Keratinocyte (primary cell): ENCODE measurements around the gene ANO7. TPM values are rescaled to one million over a fixed set of nuclear protein-coding genes. Genes with fewer than 3 reads are reported as not detected.

Source experiments
- DNase-seq: peaks from one replicate; pipeline ENCODE4 v3.0.0-alpha.2; 2011; ENCODE audit warnings: low read depth, missing footprints, low spot score
- FAIRE-seq: peaks from 2 replicates; lab custom pipeline; 2011; peaks lifted over from hg19 to GRCh38; lab: Jason Lieb, UNC
- H2AFZ ChIP-seq: 2 replicates; pipeline ENCODE4 v1.6.0; 2012; ENCODE audit warnings: low read length, control low read depth, inconsistent platforms; ENCODE audit not compliant: control insufficient read depth
- H3K27ac ChIP-seq: 2 replicates; pipeline ENCODE4 v1.5.1; 2011; ENCODE audit warnings: low read length; ENCODE audit not compliant: control insufficient read depth, insufficient read depth
- H3K27me3 ChIP-seq: 3 replicates; pipeline ENCODE4 v1.6.0; 2011; ENCODE audit warnings: low read length; ENCODE audit not compliant: control insufficient read depth, insufficient read depth; ENCODE audit errors: extremely low read depth
- H3K36me3 ChIP-seq, 2 experiments: 2 replicates in 1 of 2; 3 replicates in 1 of 2; pipeline ENCODE4 v1.5.1; 2011; ENCODE audit warnings: low read length in 2 of 2, mild to moderate bottlenecking in 1 of 2; ENCODE audit not compliant: control insufficient read depth in 2 of 2, insufficient read depth in 2 of 2; ENCODE audit errors: extremely low read depth in 1 of 2
- H3K4me1 ChIP-seq: 3 replicates; pipeline ENCODE4 v1.5.1; 2011; ENCODE audit warnings: low read length; ENCODE audit not compliant: control insufficient read depth, insufficient read depth; ENCODE audit errors: extremely low read depth
- H3K4me2 ChIP-seq: 3 replicates; pipeline ENCODE4 v1.6.0; 2011; ENCODE audit warnings: low read depth, low read length; ENCODE audit not compliant: control insufficient read depth, insufficient read depth; ENCODE audit errors: extremely low read depth
- H3K4me3 ChIP-seq, 3 experiments: fragments of 200-600 bp in 1 of 3; sonication (generic) in 1 of 3; 2 replicates in 2 of 3; 3 replicates in 1 of 3; pipeline ENCODE4 v1.5.1; 2011 to 2016; ENCODE audit warnings: low read length in 3 of 3, mild to moderate bottlenecking in 3 of 3, control low read depth in 2 of 3, inconsistent platforms in 1 of 3, low read depth in 1 of 3, mixed read lengths in 1 of 3, mixed run types in 1 of 3, moderate library complexity in 1 of 3; ENCODE audit not compliant: control insufficient read depth in 2 of 3, insufficient read depth in 2 of 3; ENCODE audit errors: extremely low read depth in 1 of 3
- H3K79me2 ChIP-seq: 2 replicates; pipeline ENCODE4 v1.6.0; 2012; ENCODE audit warnings: low read length; ENCODE audit not compliant: control insufficient read depth, insufficient read depth
- H3K9ac ChIP-seq: 3 replicates; pipeline ENCODE4 v1.6.0; 2011; ENCODE audit warnings: low read length; ENCODE audit not compliant: control insufficient read depth, insufficient read depth; ENCODE audit errors: extremely low read depth
- H3K9me1 ChIP-seq: 3 replicates; pipeline ENCODE4 v1.6.0; 2011; ENCODE audit warnings: low read length; ENCODE audit not compliant: control insufficient read depth, insufficient read depth; ENCODE audit errors: extremely low read depth
- H3K9me3 ChIP-seq: 2 replicates; pipeline ENCODE4 v1.5.1; 2012; ENCODE audit warnings: low read depth, low read length; ENCODE audit not compliant: control insufficient read depth
- H4K20me1 ChIP-seq: 3 replicates; pipeline ENCODE4 v1.6.0; 2011; ENCODE audit warnings: low read length; ENCODE audit not compliant: control insufficient read depth, insufficient read depth; ENCODE audit errors: extremely low read depth
- CTCF ChIP-seq, 3 experiments: IDR thresholded peaks in 1 of 3; conservative IDR thresholded peaks in 1 of 3; optimal IDR thresholded peaks in 1 of 3; 2 replicates in 2 of 3; 3 replicates in 1 of 3; pipeline versions ENCODE3 to v1.5.1; 2011; ENCODE audit warnings: low read length in 3 of 3, mild to moderate bottlenecking in 3 of 3, moderate library complexity in 2 of 3, control low read depth in 1 of 3, inconsistent platforms in 1 of 3; ENCODE audit not compliant: insufficient read depth in 2 of 3; ENCODE audit errors: extremely low read depth in 1 of 3
- EZH2 ChIP-seq: IDR thresholded peaks from one replicate; pipeline ENCODE4 v1.6.1; 2012; ENCODE audit warnings: inconsistent platforms, mild to moderate bottlenecking, low read length, moderate library complexity
- dilution Hi-C: fragments of 300-500 bp; cut with MboI; formaldehyde crosslinking; loops from one replicate; pipeline ENCODE4 v1.7.0; 2020; ENCODE audit warnings: low sequenced_read_pairs; ENCODE audit not compliant: extremely low pct_ligation_motif_present
- polyA plus RNA-seq, 5 experiments: library from polyadenylated mRNA; depleted of rRNA in 3 of 5; stranded (reverse) in 3 of 5; stranded (forward) in 1 of 5; unstranded in 1 of 5; fragments of >200 nt; gene quantifications; 1 replicate in 1 of 5; 2 replicates in 3 of 5; 3 replicates in 1 of 5; pipeline versions ENCODE4 v1.2.1 to v1.2.3, GENCODE V29; 2011 to 2012; ENCODE audit warnings: missing spikeins in 2 of 5, low read depth in 1 of 5, low replicate concordance in 1 of 5

The ANO7 gene
- polyA plus RNA-seq, 1 donor (not counting 4 experiments of a cell fraction or from before 2014, with no cell fraction given), result 0.14 TPM

GRCh38 chr2:241177526-241178334 is 10.7 kb upstream of the ANO7 start:
- Histone ChIP-seq H3K9ac (no peak overlapping the region), H3K27ac (no peak overlapping the region), H3K9me1 (no peaks in the 10 kb centered on the region), H3K4me2 (no peak overlapping the region), H4K20me1 (no peaks in the 10 kb centered on the region), H3K4me3 (no peak overlapping the region), H3K4me1 (no peaks in the 10 kb centered on the region), H3K79me2 (no peaks in the 10 kb centered on the region), H3K9me3 (no peaks in the 10 kb centered on the region), H3K27me3 (no peaks in the 10 kb centered on the region), H3K36me3 (peaks cover 6 to 11% of the 10 kb centered on the region in 2 experiments), H2AFZ (no peak overlapping the region)
- DNase-seq, result no peak
- no peak for FAIRE-seq
- dilution Hi-C loops, result no loop called here
- TF ChIP-seq EZH2 (no peak), CTCF (optimal IDR thresholded peaks at IDR 0.05 in 1 of 3, IDR thresholded peaks at IDR 0.05 in 1 of 3, conservative IDR thresholded peaks at IDR 0.05 in 1 of 3; ENCODE audit: extremely low read depth in 1 of 3, insufficient read depth in 2 of 3, low read length in 3 of 3) (no peak)

- H3K36me3 ChIP-seq, result peaks cover 6 to 12% of the 10 kb centered on the region in 2 experiments
Measured at GRCh38 chr2:241178961-241179360, 9.5 kb upstream of the ANO7 start.

More at GRCh38 chr2:241178961-241179360, 9.5 kb upstream of the ANO7 start:
- dilution Hi-C loops, result no loop called here
- no peak overlapping the region for H3K4me3 ChIP-seq
- H2AFZ ChIP-seq, result no peak overlapping the region
- no peak overlapping the region for H3K4me2 ChIP-seq
- no peak overlapping the region for H3K27ac ChIP-seq
- H4K20me1 ChIP-seq, result no peaks in the 10 kb centered on the region
- H3K9me1 ChIP-seq, result no peaks in the 10 kb centered on the region
- no peaks in the 10 kb centered on the region for H3K4me1 ChIP-seq
- TF ChIP-seq EZH2, result no peak
- no peak for TF ChIP-seq CTCF (optimal IDR thresholded peaks at IDR 0.05 in 1 of 3, IDR thresholded peaks at IDR 0.05 in 1 of 3, conservative IDR thresholded peaks at IDR 0.05 in 1 of 3; ENCODE audit: extremely low read depth in 1 of 3, insufficient read depth in 2 of 3, low read length in 3 of 3)
- no peaks in the 10 kb centered on the region for H3K27me3 ChIP-seq
- H3K9me3 ChIP-seq, result no peaks in the 10 kb centered on the region
- FAIRE-seq (no peak), DNase-seq (no peak)
- H3K79me2 ChIP-seq, result no peaks in the 10 kb centered on the region
- no peak overlapping the region for H3K9ac ChIP-seq
